Stimulated activated CD8-positive, alpha-beta memory T cell treated with anti-CD3 and anti-CD28 coated beads, Interleukin-7, amount 100 ng/mL, for 4 hours (primary cell): ENCODE data around the gene USP6NL.

Source experiments
- DNase-seq, 2 donors: peaks; one replicate each; pipeline ENCODE4 v3.0.0-alpha.2; 2020; ENCODE audit warnings: low read depth in 2 of 2

USP6NL gene

GRCh38 chr10:11478807-11479206 is 132.6 kb downstream of the USP6NL start:
- DNase-seq: no peak

GRCh38 chr10:11475831-11476434 is 135.5 kb downstream of the USP6NL start:
- no peak for DNase-seq

GRCh38 chr10:11473128-11473760 is 138.2 kb downstream of the USP6NL start:
- DNase-seq: no peak

- DNase-seq: peak; percentile 48 to 52
These were observed 139.2 kb downstream of the USP6NL start for GRCh38 chr10:11472158-11472753.

GRCh38 chr10:11469575-11470391 is 141.7 kb downstream of the USP6NL start:
- DNase-seq: no peak

- DNase-seq: no peak
These were observed 143.2 kb downstream of the USP6NL start for GRCh38 chr10:11468126-11468742.

GRCh38 chr10:11465406-11465805 is 146.0 kb downstream of the USP6NL start:
- no peak for DNase-seq

- DNase-seq: no peak
These were observed 148.3 kb downstream of the USP6NL start for GRCh38 chr10:11463111-11463510.

GRCh38 chr10:11462071-11462470 is 149.4 kb downstream of the USP6NL start:
- DNase-seq: no peak

- no peak for DNase-seq
These were observed 154.1 kb downstream of the USP6NL start for GRCh38 chr10:11457336-11457735.

- no peak for DNase-seq
These were observed 156.4 kb downstream of the USP6NL start for GRCh38 chr10:11454958-11455566.

GRCh38 chr10:11454160-11454559 is 157.3 kb downstream of the USP6NL start:
- no peak for DNase-seq

GRCh38 chr10:11451640-11452260 is 159.7 kb downstream of the USP6NL start:
- no peak for DNase-seq

GRCh38 chr10:11450427-11450826 is 161.0 kb downstream of the USP6NL start:
- no peak for DNase-seq

GRCh38 chr10:11449761-11450160 is 161.7 kb downstream of the USP6NL start:
- DNase-seq: no peak

GRCh38 chr10:11448545-11449244 is 162.8 kb downstream of the USP6NL start:
- no peak for DNase-seq

GRCh38 chr10:11448190-11448544 is 163.3 kb downstream of the USP6NL start:
- no peak for DNase-seq

GRCh38 chr10:11447586-11447985 is 163.9 kb downstream of the USP6NL start:
- no peak for DNase-seq

- no peak for DNase-seq
These were observed 164.6 kb downstream of the USP6NL start for GRCh38 chr10:11446864-11447263.

GRCh38 chr10:11446133-11446532 is 165.3 kb downstream of the USP6NL start:
- DNase-seq: no peak
